Keratinocyte (primary cell): ENCODE measurements around the gene FGGY.

Source experiments
- CTCF ChIP-seq, 3 experiments: IDR thresholded peaks in 1 of 3; conservative IDR thresholded peaks in 1 of 3; optimal IDR thresholded peaks in 1 of 3; 2 replicates in 2 of 3; 3 replicates in 1 of 3; pipeline versions ENCODE3 to v1.5.1; 2011; ENCODE audit warnings: low read length in 3 of 3, mild to moderate bottlenecking in 3 of 3, moderate library complexity in 2 of 3, control low read depth in 1 of 3, inconsistent platforms in 1 of 3; ENCODE audit not compliant: insufficient read depth in 2 of 3; ENCODE audit errors: extremely low read depth in 1 of 3
- EZH2 ChIP-seq: IDR thresholded peaks from one replicate; pipeline ENCODE4 v1.6.1; 2012; ENCODE audit warnings: inconsistent platforms, mild to moderate bottlenecking, low read length, moderate library complexity

GRCh38 chr1:59671066-59671952 lies 374.4 kb downstream of the FGGY start:
- TF ChIP-seq EZH2 (no peak), CTCF (optimal IDR thresholded peaks at IDR 0.05 in 1 of 3, IDR thresholded peaks at IDR 0.05 in 1 of 3, conservative IDR thresholded peaks at IDR 0.05 in 1 of 3; ENCODE audit: extremely low read depth in 1 of 3, insufficient read depth in 2 of 3, low read length in 3 of 3) (no peak)
